GM12878 (cell line): ENCODE data around the gene TC2N. TPM values are rescaled to one million over a fixed set of nuclear protein-coding genes. Genes with fewer than 3 reads are reported as not detected.

ENCODE experiments used
- ATAC-seq: fragments of 200-7000 bp; cut with Tn5 transposase; 3 replicates; pipeline ENCODE4 v1.9.1; 2020; ENCODE audit warnings: mild to moderate bottlenecking, moderate library complexity
- BruUV-seq: library from RNA; stranded (reverse); fragments of 400-500 nt; replicated peaks from 2 replicates; lab custom pipeline; 2021; lab: Mats Ljungman, UMichigan
- CTCF ChIA-PET: fragments of 300-600 bp; sonication (Branson Sonifier 250); formaldehyde crosslinking; extraction: SDS; loops from one replicate; lab custom pipeline; 2021; ENCODE audit warnings: inconsistent platforms; lab: Yijun Ruan, JAX
- POLR2A ChIA-PET: fragments of 350-600 bp; formaldehyde crosslinking; extraction: SDS; loops from one replicate; lab custom pipeline; 2021; ENCODE audit warnings: inconsistent platforms; lab: Charles Lee
- RAD21 ChIA-PET: fragments of 300-600 bp; sonication (Branson Sonifier 250); formaldehyde crosslinking; loops from one replicate; lab custom pipeline; 2023; ENCODE audit warnings: antibody characterized with exemption; ENCODE audit not compliant: unreplicated experiment; lab: Charles Lee
- SMC1A ChIA-PET: fragments of 300-600 bp; sonication (Branson Sonifier 250); formaldehyde crosslinking; loops from one replicate; lab custom pipeline; 2023; ENCODE audit not compliant: unreplicated experiment, uncharacterized antibody; lab: Charles Lee
- DNase-seq: peaks from one replicate; pipeline ENCODE4 v3.0.0-alpha.2; 2011; ENCODE audit warnings: low read depth, low spot score
- FAIRE-seq: peaks from 3 replicates; lab custom pipeline; 2011; peaks lifted over from hg19 to GRCh38; lab: Jason Lieb, UNC
- H2AFZ ChIP-seq: 2 replicates; pipeline ENCODE4 v1.6.0; 2011; ENCODE audit warnings: low read depth, low read length, control low read depth; ENCODE audit not compliant: control insufficient read depth
- H3K27ac ChIP-seq: 2 replicates; pipeline ENCODE4 v1.5.1; 2011; ENCODE audit warnings: control low read depth; ENCODE audit not compliant: control insufficient read depth, insufficient read depth
- H3K27me3 ChIP-seq, 2 experiments: replicated peaks in 1 of 2; 2 replicates each; pipeline versions ENCODE4 v1.6.0 to v1.6.1; 2011; ENCODE audit warnings: low read length in 1 of 2; ENCODE audit not compliant: control insufficient read depth in 2 of 2, insufficient read depth in 2 of 2
- H3K36me3 ChIP-seq, 2 experiments: 2 replicates each; pipeline ENCODE4 v1.5.1; 2011; ENCODE audit warnings: low read length in 1 of 2; ENCODE audit not compliant: control insufficient read depth in 2 of 2, insufficient read depth in 2 of 2
- H3K4me1 ChIP-seq: 2 replicates; pipeline ENCODE4 v1.6.1; 2011; ENCODE audit warnings: mild to moderate bottlenecking, low read length, moderate library complexity, mixed read lengths; ENCODE audit not compliant: control insufficient read depth, insufficient read depth
- H3K4me2 ChIP-seq: 2 replicates; pipeline ENCODE4 v1.6.0; 2011; ENCODE audit warnings: control low read depth; ENCODE audit not compliant: control insufficient read depth, insufficient read depth
- H3K4me3 ChIP-seq: fragments of 200-600 bp; sonication (generic); 2 replicates; pipeline ENCODE4 v1.5.1; 2016
- H3K79me2 ChIP-seq: 2 replicates; pipeline ENCODE4 v1.6.0; 2011; ENCODE audit warnings: low read length; ENCODE audit not compliant: control insufficient read depth, insufficient read depth
- H3K9ac ChIP-seq: 2 replicates; pipeline ENCODE4 v1.8.0; 2011; ENCODE audit warnings: low read length, control low read depth, mixed read lengths; ENCODE audit not compliant: control insufficient read depth, insufficient read depth
- H3K9me3 ChIP-seq: replicated peaks from 3 replicates; pipeline ENCODE4 v1.5.1; 2011; ENCODE audit warnings: mild to moderate bottlenecking, low read length; ENCODE audit not compliant: control insufficient read depth, insufficient read depth
- H4K20me1 ChIP-seq: 2 replicates; pipeline ENCODE4 v1.6.0; 2011; ENCODE audit not compliant: control insufficient read depth, insufficient read depth
- ATF7 ChIP-seq: fragments of 450-650 bp; IDR thresholded peaks from 2 replicates; pipeline ENCODE4 v1.6.1; 2016; ENCODE audit warnings: low read depth, mild to moderate bottlenecking
- BCL3 ChIP-seq: IDR thresholded peaks from 2 replicates; pipeline ENCODE4 v1.6.1; 2011; ENCODE audit warnings: borderline replicate concordance, low read depth, mild to moderate bottlenecking, moderate library complexity, low read length; ENCODE audit not compliant: insufficient read depth, poor library complexity, severe bottlenecking
- E2F8 ChIP-seq: fragments of 450-650 bp; IDR thresholded peaks from 2 replicates; pipeline ENCODE4 v1.6.1; 2018; ENCODE audit warnings: mild to moderate bottlenecking, low read depth, moderate library complexity; ENCODE audit not compliant: partially characterized antibody
- ESRRA ChIP-seq: IDR thresholded peaks from 2 replicates; pipeline ENCODE4 v1.6.1; 2012; ENCODE audit warnings: mild to moderate bottlenecking, low read length, improper control_type of control experiment
- HDGF ChIP-seq: fragments of 450-650 bp; IDR thresholded peaks from 2 replicates; pipeline ENCODE4 v1.6.1; 2016; ENCODE audit warnings: antibody characterized with exemption
- IRF5 ChIP-seq: fragments of 450-650 bp; IDR thresholded peaks from 2 replicates; pipeline ENCODE4 v1.6.1; 2017; ENCODE audit warnings: borderline replicate concordance
- MTA3 ChIP-seq: IDR thresholded peaks from 2 replicates; pipeline ENCODE4 v1.6.1; 2012; ENCODE audit warnings: low read length, inconsistent platforms, borderline replicate concordance
- NFIC ChIP-seq: IDR thresholded peaks from 2 replicates; pipeline ENCODE4 v1.6.1; 2012; ENCODE audit warnings: low read depth, mild to moderate bottlenecking, inconsistent platforms, low read length, moderate library complexity
- NR2C2 ChIP-seq: IDR thresholded peaks from 2 replicates; pipeline ENCODE4 v1.6.1; 2011; ENCODE audit warnings: borderline replicate concordance, low read depth; ENCODE audit not compliant: control insufficient read depth, insufficient read length
- POLR2A ChIP-seq: IDR thresholded peaks from 2 replicates; pipeline ENCODE4 v1.6.1; 2011; ENCODE audit warnings: low read depth, mild to moderate bottlenecking, low read length
- PRDM15 ChIP-seq: fragments of 450-650 bp; formaldehyde crosslinking; IDR thresholded peaks from 2 replicates; pipeline ENCODE4 v1.4.0; 2020; ENCODE audit warnings: mild to moderate bottlenecking, moderate library complexity
- SIN3A ChIP-seq: IDR thresholded peaks from 2 replicates; pipeline ENCODE4 v1.6.1; 2012; ENCODE audit warnings: low read depth, low read length, improper control_type of control experiment
- SMC3 ChIP-seq: IDR thresholded peaks from 2 replicates; pipeline ENCODE4 v1.6.1; 2011; ENCODE audit warnings: low read length, improper control_type of control experiment, borderline replicate concordance
- SPI1 ChIP-seq: IDR thresholded peaks from 2 replicates; pipeline ENCODE4 v1.6.1; 2011; ENCODE audit warnings: low read depth, mild to moderate bottlenecking, low read length, moderate library complexity, borderline replicate concordance; ENCODE audit not compliant: insufficient read depth
- ZNF207 ChIP-seq: fragments of 450-650 bp; IDR thresholded peaks from 2 replicates; pipeline ENCODE4 v1.6.1; 2014; ENCODE audit warnings: antibody characterized with exemption, mild to moderate bottlenecking, borderline replicate concordance
- ZNF274 ChIP-seq: IDR thresholded peaks from one replicate; pipeline ENCODE4 v1.8.0; 2011; ENCODE audit not compliant: insufficient read length, insufficient read depth
- ZSCAN29 ChIP-seq: fragments of 450-650 bp; IDR thresholded peaks from 2 replicates; pipeline ENCODE4 v1.6.1; 2017; ENCODE audit warnings: mild to moderate bottlenecking, moderate library complexity
- WGBS: methylation state at CpG from one replicate; pipeline ENCODE4 v1.1.6; 2016; ENCODE audit warnings: low lambda C conversion rate; ENCODE audit not compliant: insufficient replicate concordance, insufficient coverage; ENCODE audit errors: missing lambda C conversion rate; 5-methylcytosine and 5-hydroxymethylcytosine counted together
- in situ Hi-C: fragments of 300-500 bp; cut with MboI; formaldehyde crosslinking; loops from 9 replicates; pipeline ENCODE4 v1.14.3; 2018; ENCODE audit warnings: mixed read lengths
- intact Hi-C: fragments of 100-400 bp; cut with micrococcal nuclease; formaldehyde crosslinking; loops from one replicate; pipeline ENCODE4 v1.14.2; 2022; ENCODE audit not compliant: unreplicated experiment
- polyA plus RNA-seq, 11 experiments: library from polyadenylated mRNA; depleted of rRNA in 4 of 11; unstranded in 6 of 11; stranded (reverse) in 5 of 11; fragments of >200 nt; fragmentation: Nextera tagmentation in 4 of 11; fragmentation: Illumina TruSeq in 1 of 11; extraction: Ambion mirVana in 4 of 11; extraction: Trizol in 1 of 11; gene quantifications; 1 replicate in 1 of 11; 2 replicates in 10 of 11; pipeline versions ENCODE4 v1.2.1 to v1.2.3, GENCODE V29; 2011 to 2016; ENCODE audit warnings: inconsistent platforms in 2 of 11, missing spikeins in 2 of 11, low read depth in 1 of 11
- total RNA-seq, 4 experiments: library from RNA; depleted of rRNA in 3 of 4; stranded (reverse); fragments of >200 nt in 3 of 4; fragmentation: Illumina TruSeq in 1 of 4; extraction: Trizol in 1 of 4; gene quantifications; 2 replicates each; pipeline versions ENCODE4 v1.2.1 to v1.2.3, GENCODE V29; 2013 to 2021

Gene TC2N
- total and polyA plus RNA-seq, 10 of the 15 experiments (the other 5 are each of a cell fraction or from before 2014, with no cell fraction given): 0.15 to 1.6 (median 0.35) TPM

- no TSS peak for BruUV-seq
- RAD21 ChIA-PET: no interaction called here
- H3K9ac ChIP-seq: no peak overlapping the region
- H3K27ac ChIP-seq: no peak overlapping the region
- H3K4me1 ChIP-seq: no peaks in the 10 kb centered on the region
- POLR2A ChIA-PET: no interaction called here
- DNase-seq: no peak
- no peak overlapping the region for H2AFZ ChIP-seq
- H3K36me3 ChIP-seq: no peaks in the 10 kb centered on the region
- intact Hi-C loops: no loop called here
- H3K4me3 ChIP-seq: no peak overlapping the region
- CTCF ChIA-PET: no interaction called here
- no peaks in the 10 kb centered on the region for H4K20me1 ChIP-seq
- H3K4me2 ChIP-seq: no peak overlapping the region
- FAIRE-seq: no peak
- no peaks in the 10 kb centered on the region for H3K9me3 ChIP-seq
- no peaks in the 10 kb centered on the region for H3K27me3 ChIP-seq
- in situ Hi-C loops: no loop called here
- SMC1A ChIA-PET: no interaction called here
- 79% methylated on average over 8 of the region's 8 CpGs for WGBS
- no peaks in the 10 kb centered on the region for H3K79me2 ChIP-seq
- ATAC-seq: no peak
- no peak for TF ChIP-seq ZSCAN29
- no peak for TF ChIP-seq SIN3A
- no peak for TF ChIP-seq IRF5
- TF ChIP-seq ZNF274: no peak
- no peak for TF ChIP-seq ATF7
- no peak for TF ChIP-seq SMC3
- TF ChIP-seq POLR2A: no peak
- no peak for TF ChIP-seq ESRRA
- no peak for TF ChIP-seq E2F8
- no peak for TF ChIP-seq ZNF207
- no peak for TF ChIP-seq NFIC
- TF ChIP-seq BCL3: no peak
- TF ChIP-seq PRDM15: no peak
- TF ChIP-seq NR2C2: no peak
- TF ChIP-seq HDGF: no peak
- no peak for TF ChIP-seq SPI1
- TF ChIP-seq MTA3: no peak
Measured at GRCh38 chr14:91886961-91887360, 19.6 kb upstream of the TC2N start.
